Esophagus muscularis mucosa (tissue), 4 donors: ENCODE results near the gene CDC42EP4. TPM values are rescaled to one million over a fixed set of nuclear protein-coding genes. Genes with fewer than 3 reads are reported as not detected.

Experiments used
- DNase-seq: peaks from one replicate; pipeline ENCODE4 v3.0.0-alpha.2; 2017; ENCODE audit errors: extremely low spot score
- H3K27ac ChIP-seq, 4 donors: fragments of 200-600 bp; sonication (generic); replicated peaks in 1 of 4; 1 replicate in 3 of 4; 2 replicates in 1 of 4; pipeline ENCODE4 v1.5.1; 2016 to 2019; ENCODE audit warnings: mild to moderate bottlenecking in 1 of 4
- H3K27me3 ChIP-seq, 4 donors: fragments of 200-600 bp; sonication (generic); one replicate each; pipeline versions ENCODE4 v1.5.1 to v1.6.0; 2016 to 2019
- H3K36me3 ChIP-seq, 4 donors: fragments of 200-600 bp; sonication (generic); one replicate each; pipeline ENCODE4 v1.5.1; 2016 to 2019
- H3K4me1 ChIP-seq, 4 donors: fragments of 200-600 bp; sonication (generic); one replicate each; pipeline ENCODE4 v1.5.1; 2016 to 2019
- H3K4me3 ChIP-seq, 4 donors: fragments of 200-600 bp; sonication (generic); 1 replicate in 2 of 4; 2 replicates in 2 of 4; pipeline ENCODE4 v1.5.1; 2016 to 2019; ENCODE audit warnings: mild to moderate bottlenecking in 4 of 4, moderate library complexity in 1 of 4
- H3K9me3 ChIP-seq, 4 donors: fragments of 200-600 bp; sonication (generic); 1 replicate in 3 of 4; 2 replicates in 1 of 4; pipeline ENCODE4 v1.5.1; 2016 to 2019
- EP300 ChIP-seq: sonication (generic); formaldehyde crosslinking; IDR thresholded peaks from one replicate; pipeline ENCODE4 v1.6.1; 2017; ENCODE audit warnings: antibody characterized with exemption
- POLR2A ChIP-seq: fragments of 450-650 bp; IDR thresholded peaks from one replicate; pipeline ENCODE4 v1.6.1; 2017; ENCODE audit warnings: antibody characterized with exemption, moderate library complexity, mild to moderate bottlenecking, low read depth
- POLR2AphosphoS5 ChIP-seq, 2 donors: sonication (generic); formaldehyde crosslinking; IDR thresholded peaks; one replicate each; pipeline ENCODE4 v1.6.1; 2017; ENCODE audit warnings: antibody characterized with exemption in 2 of 2
- WGBS: methylation state at CpG from one replicate; pipeline ENCODE4 v1.1.5; 2018; 5-methylcytosine and 5-hydroxymethylcytosine counted together
- intact Hi-C: fragments of 100-400 bp; cut with DNase I; formaldehyde crosslinking; loops from one replicate; pipeline ENCODE4 v1.15.1; 2023
- total RNA-seq, 4 donors: library from RNA; depleted of rRNA; stranded (reverse); fragments of >200 nt; gene quantifications; one replicate each; pipeline versions ENCODE4 v1.1.0 to v1.2.1, GENCODE V29; 2016
- TF ChIP-seq, protein P1 (sequence below), 3 experiments: fragments of 200-600 bp in 2 of 3; fragments of 450-650 bp in 1 of 3; sonication (generic) in 2 of 3; IDR thresholded peaks; one replicate each; pipeline ENCODE4 v1.5.1; 2017 to 2019; ENCODE audit warnings: antibody characterized with exemption in 3 of 3, mild to moderate bottlenecking in 2 of 3, moderate library complexity in 1 of 3

CDC42EP4 gene
- total RNA-seq, 4 donors from 2014 or later = 48.6 to 129 (median 104) TPM

DNA sequence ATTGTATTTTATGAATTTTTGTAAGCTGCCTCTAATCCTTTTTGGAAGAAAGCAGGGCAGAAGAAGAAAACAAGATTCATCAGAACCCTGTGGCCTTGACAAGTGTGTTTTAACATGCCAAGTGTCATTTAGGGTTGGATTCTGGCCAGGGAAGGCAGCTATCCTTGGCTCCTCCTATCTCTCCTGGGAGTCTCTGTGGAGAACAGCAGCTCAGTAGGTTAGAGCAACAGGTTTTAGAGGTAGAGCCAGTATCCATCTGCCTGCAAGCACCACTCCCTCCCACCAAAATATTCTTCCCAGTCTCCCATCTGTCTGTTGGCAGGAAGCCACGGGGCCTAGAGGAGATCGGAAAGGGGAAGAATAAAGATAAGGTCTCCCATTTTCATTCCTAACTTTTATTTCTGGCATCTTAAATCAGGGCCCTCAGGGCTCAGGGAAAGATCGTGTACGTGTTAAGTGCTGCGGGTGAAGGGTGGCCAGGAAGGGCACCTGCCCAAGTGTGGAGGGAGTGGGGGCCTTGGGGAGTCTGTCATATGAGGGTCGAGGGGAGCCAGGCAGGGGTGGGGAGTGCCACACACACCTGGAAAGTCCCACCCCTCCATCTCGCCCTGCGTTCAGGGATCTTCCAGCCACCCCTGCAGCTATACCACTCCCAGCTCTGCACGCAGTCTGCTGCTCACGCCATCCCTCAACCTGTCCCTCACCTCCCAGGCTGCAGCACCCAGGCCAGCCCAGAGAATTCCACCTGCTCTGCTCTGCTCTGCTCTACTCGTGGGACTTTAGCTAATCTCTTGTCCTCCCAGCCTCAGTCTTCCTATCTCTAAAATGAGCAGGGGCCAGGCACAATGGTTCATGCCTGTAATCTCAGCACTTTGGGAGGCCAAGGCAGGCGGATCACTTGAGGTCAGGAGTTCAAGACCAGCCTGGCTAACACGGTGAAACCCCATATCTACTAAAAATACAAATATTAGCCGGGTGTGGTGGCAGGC, 33.0 kb downstream of the CDC42EP4 start:
- no peaks in the 10 kb centered on the region for H3K9me3 ChIP-seq
- WGBS = 40% methylated on average over 13 of the region's 14 CpGs
- TF ChIP-seq POLR2AphosphoS5 (IDR thresholded peaks at IDR 0.05) (peak; percentile 21 to 60), POLR2A (no peak), EP300 (no peak)
- TF ChIP-seq, protein P1, sequence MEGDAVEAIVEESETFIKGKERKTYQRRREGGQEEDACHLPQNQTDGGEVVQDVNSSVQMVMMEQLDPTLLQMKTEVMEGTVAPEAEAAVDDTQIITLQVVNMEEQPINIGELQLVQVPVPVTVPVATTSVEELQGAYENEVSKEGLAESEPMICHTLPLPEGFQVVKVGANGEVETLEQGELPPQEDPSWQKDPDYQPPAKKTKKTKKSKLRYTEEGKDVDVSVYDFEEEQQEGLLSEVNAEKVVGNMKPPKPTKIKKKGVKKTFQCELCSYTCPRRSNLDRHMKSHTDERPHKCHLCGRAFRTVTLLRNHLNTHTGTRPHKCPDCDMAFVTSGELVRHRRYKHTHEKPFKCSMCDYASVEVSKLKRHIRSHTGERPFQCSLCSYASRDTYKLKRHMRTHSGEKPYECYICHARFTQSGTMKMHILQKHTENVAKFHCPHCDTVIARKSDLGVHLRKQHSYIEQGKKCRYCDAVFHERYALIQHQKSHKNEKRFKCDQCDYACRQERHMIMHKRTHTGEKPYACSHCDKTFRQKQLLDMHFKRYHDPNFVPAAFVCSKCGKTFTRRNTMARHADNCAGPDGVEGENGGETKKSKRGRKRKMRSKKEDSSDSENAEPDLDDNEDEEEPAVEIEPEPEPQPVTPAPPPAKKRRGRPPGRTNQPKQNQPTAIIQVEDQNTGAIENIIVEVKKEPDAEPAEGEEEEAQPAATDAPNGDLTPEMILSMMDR (IDR thresholded peaks at IDR 0.05) = no peak
- intact Hi-C loops = loop anchor here (1.0 kb wide), 1 partner anchor 32 kb away; no protein-coding TSS in a partner anchor
- no peak for DNase-seq
- H3K4me3 ChIP-seq = peak overlapping the region in 3 of 4 donors; percentile 3 to 5 (median 4)
- H3K4me1 ChIP-seq = peaks cover 38 to 58% (median 43%) of the 10 kb centered on the region in 4 donors
- peaks cover 0 to 28% (median 12%) of the 10 kb centered on the region in 4 donors for H3K36me3 ChIP-seq
- H3K27me3 ChIP-seq = no peaks in the 10 kb centered on the region
- peak overlapping the region; percentile 74 to 85 (median 80) for H3K27ac ChIP-seq

- peaks cover 0 to 22% (median 9%) of the 10 kb centered on the region in 4 donors for H3K36me3 ChIP-seq
- no peaks in the 10 kb centered on the region for H3K9me3 ChIP-seq
- H3K27ac ChIP-seq = peak overlapping the region; percentile 74 to 85 (median 80)
- no peak for TF ChIP-seq POLR2A
- peak in 1 of 2 donors; percentile 27 for TF ChIP-seq POLR2AphosphoS5 (IDR thresholded peaks at IDR 0.05)
- intact Hi-C loops = loop anchor here (1.0 kb wide), 1 partner anchor 32 kb away; no protein-coding TSS in a partner anchor
- DNase-seq = no peak
- no peaks in the 10 kb centered on the region for H3K27me3 ChIP-seq
- H3K4me1 ChIP-seq = peaks cover 32 to 51% (median 36%) of the 10 kb centered on the region in 4 donors
- peak overlapping the region in 1 of 4 donors; percentile 4 for H3K4me3 ChIP-seq
- WGBS = 64% methylated on average over 7 of the region's 7 CpGs
Observed at GRCh38 chr17:73278049-73278464, 33.7 kb downstream of the CDC42EP4 start.

GRCh38 chr17:73274490-73274889, 37.3 kb downstream of the CDC42EP4 start:
- intact Hi-C loops = no loop called here
- Histone ChIP-seq H3K4me3 (no peak overlapping the region), H3K27ac (no peak overlapping the region), H3K27me3 (no peaks in the 10 kb centered on the region), H3K9me3 (no peaks in the 10 kb centered on the region), H3K36me3 (no peaks in the 10 kb centered on the region), H3K4me1 (peaks cover 22 to 25% (median 24%) of the 10 kb centered on the region in 4 donors)
- TF ChIP-seq, protein P1 (IDR thresholded peaks at IDR 0.05) = no peak
- no peak for TF ChIP-seq POLR2AphosphoS5 (IDR thresholded peaks at IDR 0.05)
- no peak for DNase-seq
- WGBS = 95% methylated on average over 4 of the region's 4 CpGs

- no peaks in the 10 kb centered on the region for H3K27me3 ChIP-seq
- no peak for DNase-seq
- no peaks in the 10 kb centered on the region for H3K9me3 ChIP-seq
- intact Hi-C loops = no loop called here
- no peak overlapping the region for H3K4me3 ChIP-seq
- H3K36me3 ChIP-seq = no peaks in the 10 kb centered on the region
- TF ChIP-seq EP300 = no peak
- H3K27ac ChIP-seq = no peak overlapping the region
- WGBS = 85% methylated on average over 8 of the region's 8 CpGs
- peaks cover 5 to 8% (median 8%) of the 10 kb centered on the region in 4 donors for H3K4me1 ChIP-seq
Observed at GRCh38 chr17:73272906-73273218, 38.9 kb downstream of the CDC42EP4 start.

GRCh38 chr17:73271072-73271471, 40.7 kb downstream of the CDC42EP4 start:
- Histone ChIP-seq H3K36me3 (no peaks in the 10 kb centered on the region), H3K4me3 (no peak overlapping the region), H3K9me3 (no peaks in the 10 kb centered on the region), H3K27ac (no peak overlapping the region), H3K27me3 (no peaks in the 10 kb centered on the region), H3K4me1 (no peaks in the 10 kb centered on the region)
- TF ChIP-seq POLR2AphosphoS5 (IDR thresholded peaks at IDR 0.05) (no peak), EP300 (no peak), POLR2A (no peak)
- TF ChIP-seq, protein P1 (IDR thresholded peaks at IDR 0.05) = no peak
- intact Hi-C loops = no loop called here
- no peak for DNase-seq
- 96% methylated on average over 9 of the region's 9 CpGs for WGBS
